ENCODE data around the gene HCAR2.

DNA sequence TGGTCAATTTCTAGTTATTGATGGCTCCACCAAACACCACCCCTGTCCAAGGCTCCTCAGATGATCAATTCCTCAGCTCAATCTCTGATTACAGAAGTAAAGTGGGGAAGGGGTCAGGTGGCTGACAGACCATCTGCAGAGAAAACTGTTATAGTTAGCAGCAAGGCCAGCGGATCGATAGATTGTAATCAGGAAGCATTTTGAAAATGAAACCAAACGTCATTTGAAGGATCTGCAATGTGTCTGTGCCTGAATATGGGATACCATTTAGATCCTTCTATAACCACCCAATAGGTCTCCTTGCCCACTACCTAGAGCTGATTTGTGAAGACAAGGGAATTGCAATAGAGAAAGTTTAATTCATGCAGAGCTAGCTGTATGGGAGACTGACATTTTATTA, 11.6 kb downstream of the HCAR2 start:
- no peak for TF ChIP-seq POLR2A (IDR thresholded peaks at IDR 0.05; ENCODE audit: low read length)
- TF ChIP-seq GATA1 (IDR thresholded peaks at IDR 0.05; ENCODE audit: low read depth, low read length): no peak
